H1 (cell line): ENCODE data around the gene DOK6. TPM values are rescaled to one million over a fixed set of nuclear protein-coding genes. Genes with fewer than 3 reads are reported as not detected.

ENCODE experiments used
- EZH2 ChIP-seq: fragments of 200-600 bp; sonication (generic); IDR thresholded peaks from 2 replicates; pipeline ENCODE4 v1.7.1; 2012; ENCODE audit warnings: low read depth, mild to moderate bottlenecking, moderate library complexity, low read length, inconsistent platforms; ENCODE audit not compliant: severe bottlenecking
- NRF1 ChIP-seq: IDR thresholded peaks from 2 replicates; pipeline ENCODE4 v1.6.1; 2011; ENCODE audit warnings: mild to moderate bottlenecking, low read depth, low read length, improper control_type of control experiment
- POLR2AphosphoS5 ChIP-seq: IDR thresholded peaks from 2 replicates; pipeline ENCODE4 v1.6.1; 2011; ENCODE audit warnings: low read depth, low read length
- polyA plus RNA-seq, 7 experiments: library from polyadenylated mRNA; depleted of rRNA in 3 of 7; stranded (reverse) in 5 of 7; unstranded in 2 of 7; fragments of >200 nt in 5 of 7; fragments of 200-250 nt in 2 of 7; gene quantifications; 1 replicate in 5 of 7; 2 replicates in 1 of 7; 4 replicates in 1 of 7; pipeline versions ENCODE4 v1.2.1 to v1.2.3, GENCODE V29; 2011 to 2013; ENCODE audit warnings: missing spikeins in 2 of 7, mixed read lengths in 2 of 7
- total RNA-seq: library from RNA; stranded (reverse); fragmentation: NEBNext Ultra II Directional; extraction: Animal tissue kit (Norgen Biotek cat#: 25700); gene quantifications from 2 replicates; pipeline ENCODE4 v1.2.1, GENCODE V29; 2021

DOK6 gene
- total and polyA plus RNA-seq, 2 of the 8 experiments (the other 6 are each of a cell fraction or from before 2014, with no cell fraction given): 0.33 to 0.50 TPM

- no peak for TF ChIP-seq POLR2AphosphoS5
- no peak for TF ChIP-seq NRF1
- TF ChIP-seq EZH2: no peak
These were observed 47.2 kb downstream of the DOK6 start (continued) for GRCh38 chr18:69447886-69448285.
